ENCODE measurements around the gene SHROOM2. TPM values are rescaled to one million over a fixed set of nuclear protein-coding genes. Genes with fewer than 3 reads are reported as not detected.
"Not testable (repeated sequence)": the region's sequence is repeated elsewhere in the genome, so short reads cannot be mapped to it uniquely, and the experiment has no call there.

Gene SHROOM2
- total RNA-seq, 1 experiment from 2014 or later: 13.9 TPM

DNA sequence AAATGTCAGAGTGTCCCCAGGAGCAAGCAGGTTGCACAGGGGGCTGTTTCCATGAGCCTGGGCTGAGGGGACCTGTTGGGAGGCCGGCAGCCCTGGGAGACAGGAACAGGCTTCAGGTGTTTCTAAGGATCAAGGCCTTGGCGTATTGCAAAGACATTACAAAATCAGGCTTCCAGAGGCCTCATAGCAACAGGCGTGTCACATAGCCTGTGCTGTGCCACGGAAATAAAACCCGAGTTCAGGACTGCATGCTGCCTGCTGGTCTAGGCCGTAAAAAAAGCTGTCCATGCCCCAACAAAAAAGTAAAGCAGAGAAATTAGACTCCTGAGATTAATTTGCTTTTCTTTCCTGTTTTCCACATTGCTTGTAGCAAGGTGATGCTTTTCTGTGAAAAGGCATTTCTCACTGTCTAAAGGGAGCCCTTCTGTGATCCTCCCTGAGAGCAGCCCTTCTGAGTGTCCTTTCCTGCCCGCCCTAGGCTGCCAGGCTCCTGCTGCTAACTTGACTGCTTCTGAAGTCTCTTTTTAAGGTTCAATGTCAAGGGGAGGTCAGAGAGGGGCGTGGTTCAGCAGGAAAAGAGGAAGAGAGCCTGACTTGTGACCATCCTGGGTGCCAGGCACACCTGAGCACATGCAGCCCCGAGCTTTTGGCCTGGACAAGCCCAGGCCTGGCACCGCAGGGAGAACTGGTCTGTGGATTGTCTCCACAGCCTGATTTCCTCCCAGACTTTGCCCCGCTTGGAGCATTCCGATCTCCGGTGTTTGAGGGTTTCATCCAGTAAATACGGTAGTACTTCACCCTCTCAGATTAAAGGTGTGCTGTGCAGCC is 21.3 kb downstream of the SHROOM2 start:
- peak overlapping the region; percentile 52; the same call in 1 of the 2 replicates for H3K14ac ChIP-seq (ENCODE audit: insufficient read depth, low read length)
- peak overlapping the region in 2 of 3 experiments; percentile 68 to 87; a peak in 2 of 7 replicates for H3K27ac Mint-ChIP-seq
- H3K36me3 Mint-ChIP-seq (ENCODE audit: insufficient read depth in 1 of 3, low read depth in 3 of 3): peaks cover 4 to 16% (median 12%) of the 10 kb centered on the region in 3 experiments; a peak in 6 of 7 replicates
- no peak overlapping the region for H3K23ac ChIP-seq (ENCODE audit: insufficient read length, low read depth, low read length)
- no peaks in the 10 kb centered on the region for H3K9me3 ChIP-seq (ENCODE audit: control insufficient read depth, low read depth, low read length)
- no CpG with 5 or more reads among the region's 14 CpGs for WGBS (ENCODE audit: extremely low coverage, insufficient read length, low lambda C conversion rate)
- H3K27me3 ChIP-seq (ENCODE audit: insufficient read depth, low read length): no peaks in the 10 kb centered on the region
- H2BK20ac ChIP-seq (ENCODE audit: low read depth, low read length, poor library complexity, severe bottlenecking): no peak overlapping the region
- H3K79me2 ChIP-seq (ENCODE audit: insufficient read depth, low read length): peaks cover 4% of the 10 kb centered on the region; the same call in 1 of the 2 replicates
- H3K56ac ChIP-seq (ENCODE audit: insufficient read length, low read depth, low read length): no peak overlapping the region
- H2BK5ac ChIP-seq (ENCODE audit: insufficient read length, low read length): no peak overlapping the region
- H2AK5ac ChIP-seq (ENCODE audit: insufficient read length, low read length): no peak overlapping the region
- no peak overlapping the region for H3K27ac ChIP-seq (ENCODE audit: insufficient read length, low read depth, low read length)
- H3K27me3 Mint-ChIP-seq (ENCODE audit: low read depth): no peaks in the 10 kb centered on the region; the same call in none of the 2 replicates
- H3K4me1 Mint-ChIP-seq: peaks cover 10 to 11% of the 10 kb centered on the region in 2 experiments
- H4K8ac ChIP-seq (replicated peaks; ENCODE audit: insufficient read length, low read depth, low read length): no peak overlapping the region
- H2BK15ac ChIP-seq (ENCODE audit: low read depth, low read length): no peak overlapping the region
- H4K5ac ChIP-seq (ENCODE audit: insufficient read length, low read depth, low read length): no peak overlapping the region
- no peak overlapping the region for H3T11ph ChIP-seq (ENCODE audit: low read length)
- H3K23me2 ChIP-seq (ENCODE audit: insufficient read length, low read depth, low read length, poor library complexity, severe bottlenecking): no peaks in the 10 kb centered on the region
- H3K79me1 ChIP-seq (ENCODE audit: insufficient read depth, low read depth, low read length, poor library complexity, severe bottlenecking): no peaks in the 10 kb centered on the region
- no peak overlapping the region for H2AFZ ChIP-seq (ENCODE audit: low read length)
- H2BK120ac ChIP-seq (ENCODE audit: low read depth, low read length, poor library complexity, severe bottlenecking): no peak overlapping the region
- TF ChIP-seq, protein P1, sequence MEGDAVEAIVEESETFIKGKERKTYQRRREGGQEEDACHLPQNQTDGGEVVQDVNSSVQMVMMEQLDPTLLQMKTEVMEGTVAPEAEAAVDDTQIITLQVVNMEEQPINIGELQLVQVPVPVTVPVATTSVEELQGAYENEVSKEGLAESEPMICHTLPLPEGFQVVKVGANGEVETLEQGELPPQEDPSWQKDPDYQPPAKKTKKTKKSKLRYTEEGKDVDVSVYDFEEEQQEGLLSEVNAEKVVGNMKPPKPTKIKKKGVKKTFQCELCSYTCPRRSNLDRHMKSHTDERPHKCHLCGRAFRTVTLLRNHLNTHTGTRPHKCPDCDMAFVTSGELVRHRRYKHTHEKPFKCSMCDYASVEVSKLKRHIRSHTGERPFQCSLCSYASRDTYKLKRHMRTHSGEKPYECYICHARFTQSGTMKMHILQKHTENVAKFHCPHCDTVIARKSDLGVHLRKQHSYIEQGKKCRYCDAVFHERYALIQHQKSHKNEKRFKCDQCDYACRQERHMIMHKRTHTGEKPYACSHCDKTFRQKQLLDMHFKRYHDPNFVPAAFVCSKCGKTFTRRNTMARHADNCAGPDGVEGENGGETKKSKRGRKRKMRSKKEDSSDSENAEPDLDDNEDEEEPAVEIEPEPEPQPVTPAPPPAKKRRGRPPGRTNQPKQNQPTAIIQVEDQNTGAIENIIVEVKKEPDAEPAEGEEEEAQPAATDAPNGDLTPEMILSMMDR (conservative IDR thresholded peaks at IDR 0.05): no peak
- no peak for DNase-seq
- H3K4ac ChIP-seq (ENCODE audit: low read depth, low read length): no peak overlapping the region
- peaks cover 2% of the 10 kb centered on the region for H4K20me1 ChIP-seq (ENCODE audit: control insufficient read depth, insufficient read depth, insufficient read length)
- H3K4me2 ChIP-seq (ENCODE audit: insufficient read depth, insufficient read length, low read length): no peak overlapping the region
- peaks cover 5% of the 10 kb centered on the region; the same call in 1 of the 2 replicates for H3K4me1 ChIP-seq (ENCODE audit: insufficient read depth, low read length)
- H3K9me3 Mint-ChIP-seq: peaks cover 24 to 37% of the 10 kb centered on the region in 2 experiments
- H4K91ac ChIP-seq (ENCODE audit: insufficient read length, low read depth, low read length): no peak overlapping the region
- H3K9ac ChIP-seq (ENCODE audit: extremely low read depth, insufficient read length, low read length): no peak overlapping the region
- H3K18ac ChIP-seq (ENCODE audit: insufficient read length, low read depth, low read length): no peak overlapping the region
- no peak overlapping the region for H3K4me3 Mint-ChIP-seq
- H2BK12ac ChIP-seq (ENCODE audit: insufficient read length, low read depth, low read length): no peak overlapping the region

DNA sequence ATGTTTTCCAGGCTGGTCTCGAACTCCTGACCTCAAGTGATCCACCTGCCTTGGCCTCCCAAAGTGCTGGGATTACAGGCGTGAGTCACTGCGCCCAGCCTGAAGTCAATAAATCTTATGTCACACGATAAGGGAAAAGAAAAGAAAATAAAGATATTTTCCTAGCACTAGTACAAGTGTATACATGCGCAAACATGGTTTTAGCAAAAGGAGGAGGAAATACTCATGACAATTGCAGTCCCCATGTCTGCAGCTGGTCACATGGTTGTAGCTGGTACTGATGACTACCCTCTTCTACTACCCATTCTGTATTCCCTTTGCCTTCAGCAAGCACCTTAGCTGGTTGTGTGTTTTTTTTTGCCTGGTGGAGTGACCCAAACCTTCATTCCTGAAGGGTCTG is 23.6 kb downstream of the SHROOM2 start:
- WGBS (ENCODE audit: extremely low coverage, insufficient read length, low lambda C conversion rate): no CpG with 5 or more reads among the region's 5 CpGs
- DNase-seq; H3K18ac ChIP-seq (ENCODE audit: insufficient read length, low read depth, low read length); H3K79me2 ChIP-seq (ENCODE audit: insufficient read depth, low read length); H3T11ph ChIP-seq (ENCODE audit: low read length); H2BK5ac ChIP-seq (ENCODE audit: insufficient read length, low read length); H4K20me1 ChIP-seq (ENCODE audit: control insufficient read depth, insufficient read depth, insufficient read length); H2AFZ ChIP-seq (ENCODE audit: low read length); H2AK5ac ChIP-seq (ENCODE audit: insufficient read length, low read length); H3K4me2 ChIP-seq (ENCODE audit: insufficient read depth, insufficient read length, low read length); H3K4ac ChIP-seq (ENCODE audit: low read depth, low read length); H3K14ac ChIP-seq (ENCODE audit: insufficient read depth, low read length); H3K27me3 Mint-ChIP-seq (ENCODE audit: low read depth); H2BK120ac ChIP-seq (ENCODE audit: low read depth, low read length, poor library complexity, severe bottlenecking); H3K27ac ChIP-seq (ENCODE audit: insufficient read length, low read depth, low read length); H3K4me3 Mint-ChIP-seq; H3K27me3 ChIP-seq (ENCODE audit: insufficient read depth, low read length); H2BK12ac ChIP-seq (ENCODE audit: insufficient read length, low read depth, low read length); H4K91ac ChIP-seq (ENCODE audit: insufficient read length, low read depth, low read length); H3K56ac ChIP-seq (ENCODE audit: insufficient read length, low read depth, low read length); H2BK15ac ChIP-seq (ENCODE audit: low read depth, low read length); H3K9ac ChIP-seq (ENCODE audit: extremely low read depth, insufficient read length, low read length); H3K27ac Mint-ChIP-seq; H4K8ac ChIP-seq (replicated peaks; ENCODE audit: insufficient read length, low read depth, low read length); H3K9me3 ChIP-seq (ENCODE audit: control insufficient read depth, low read depth, low read length); H2BK20ac ChIP-seq (ENCODE audit: low read depth, low read length, poor library complexity, severe bottlenecking); H4K5ac ChIP-seq (ENCODE audit: insufficient read length, low read depth, low read length); H3K23ac ChIP-seq (ENCODE audit: insufficient read length, low read depth, low read length); H3K23me2 ChIP-seq (ENCODE audit: insufficient read length, low read depth, low read length, poor library complexity, severe bottlenecking); H3K79me1 ChIP-seq (ENCODE audit: insufficient read depth, low read depth, low read length, poor library complexity, severe bottlenecking); H3K4me1 ChIP-seq (ENCODE audit: insufficient read depth, low read length): not testable (repeated sequence)
- Mint-ChIP-seq H3K9me3 (peaks cover 32 to 42% of the 10 kb centered on the region in 2 experiments), H3K36me3 (ENCODE audit: insufficient read depth in 1 of 3, low read depth in 3 of 3) (peaks cover 4 to 16% (median 12%) of the 10 kb centered on the region in 3 experiments; a peak in 6 of 7 replicates), H3K4me1 (peaks cover 10 to 25% of the 10 kb centered on the region in 2 experiments)
